ENCODE measurements around the gene RNF115. TPM values are rescaled to one million over a fixed set of nuclear protein-coding genes. Genes with fewer than 3 reads are reported as not detected.

Gene RNF115
- total RNA-seq, 4 donors from 2014 or later: 37.8 to 46.3 (median 40.3) TPM

GRCh38 chr1:145702052-145702451, 121.8 kb downstream of the RNF115 start:
- intact Hi-C loops (cut with DNase I): no loop called here
- Histone ChIP-seq H3K36me3 (no peaks in the 10 kb centered on the region), H3K4me1 (no peaks in the 10 kb centered on the region), H3K4me3 (no peak overlapping the region), H3K9me3 (no peaks in the 10 kb centered on the region), H3K27ac (replicated peaks in 1 of 4) (no peak overlapping the region), H3K27me3 (no peaks in the 10 kb centered on the region)
- DNase-seq (ENCODE audit: extremely low spot score): no peak
- TF ChIP-seq POLR2A (IDR thresholded peaks at IDR 0.05; ENCODE audit: low read depth): no peak
- no peak for TF ChIP-seq CTCF (IDR thresholded peaks at IDR 0.05)
- no peak for TF ChIP-seq EP300 (IDR thresholded peaks at IDR 0.05)
- no peak for TF ChIP-seq POLR2AphosphoS5 (IDR thresholded peaks at IDR 0.05)
- WGBS: 88% methylated on average over 2 of the region's 2 CpGs

GRCh38 chr1:145701306-145701862, 122.5 kb downstream of the RNF115 start:
- WGBS: 74% methylated on average over 2 of the region's 2 CpGs
- H3K27ac ChIP-seq (replicated peaks in 1 of 4): no peak overlapping the region
- H3K4me3 ChIP-seq: no peak overlapping the region
- H3K36me3 ChIP-seq: no peaks in the 10 kb centered on the region
- H3K27me3 ChIP-seq: no peaks in the 10 kb centered on the region
- no peak for TF ChIP-seq CTCF (IDR thresholded peaks at IDR 0.05)
- TF ChIP-seq POLR2AphosphoS5 (IDR thresholded peaks at IDR 0.05): no peak
- TF ChIP-seq POLR2A (IDR thresholded peaks at IDR 0.05; ENCODE audit: low read depth): no peak
- TF ChIP-seq EP300 (IDR thresholded peaks at IDR 0.05): no peak
- H3K9me3 ChIP-seq: no peaks in the 10 kb centered on the region
- DNase-seq (ENCODE audit: extremely low spot score): no peak
- H3K4me1 ChIP-seq: no peaks in the 10 kb centered on the region
- intact Hi-C loops (cut with DNase I): no loop called here

GRCh38 chr1:145696630-145696960, 127.3 kb downstream of the RNF115 start:
- H3K4me1 ChIP-seq: peaks cover 0 to under 1% (median 0%) of the 10 kb centered on the region in 4 donors
- H3K27ac ChIP-seq (replicated peaks in 1 of 4): no peak overlapping the region
- H3K4me3 ChIP-seq: no peak overlapping the region
- no peaks in the 10 kb centered on the region for H3K9me3 ChIP-seq
- WGBS: 95% methylated on average over 3 of the region's 3 CpGs
- no peaks in the 10 kb centered on the region for H3K36me3 ChIP-seq
- no peaks in the 10 kb centered on the region for H3K27me3 ChIP-seq
- intact Hi-C loops (cut with DNase I): no loop called here
- no peak for DNase-seq (ENCODE audit: extremely low spot score)
- TF ChIP-seq EP300 (IDR thresholded peaks at IDR 0.05) (no peak), CTCF (IDR thresholded peaks at IDR 0.05) (no peak), POLR2AphosphoS5 (IDR thresholded peaks at IDR 0.05) (no peak), POLR2A (IDR thresholded peaks at IDR 0.05; ENCODE audit: low read depth) (no peak)

- Histone ChIP-seq H3K27me3 (no peaks in the 10 kb centered on the region), H3K27ac (replicated peaks in 1 of 4) (no peak overlapping the region), H3K36me3 (no peaks in the 10 kb centered on the region), H3K4me1 (peaks cover 0 to 6% (median 2%) of the 10 kb centered on the region in 4 donors), H3K4me3 (no peak overlapping the region), H3K9me3 (no peaks in the 10 kb centered on the region)
- no peak for TF ChIP-seq POLR2AphosphoS5 (IDR thresholded peaks at IDR 0.05)
- no peak for TF ChIP-seq EP300 (IDR thresholded peaks at IDR 0.05)
- no peak for TF ChIP-seq POLR2A (IDR thresholded peaks at IDR 0.05; ENCODE audit: low read depth)
- TF ChIP-seq CTCF (IDR thresholded peaks at IDR 0.05): no peak
- 82% methylated on average over 3 of the region's 5 CpGs for WGBS
- no peak for DNase-seq (ENCODE audit: extremely low spot score)
- intact Hi-C loops (cut with DNase I): no loop called here
Observed at GRCh38 chr1:145695821-145696629, 127.9 kb downstream of the RNF115 start.

Data from esophagus muscularis mucosa (tissue), 4 donors.